ENCODE results near the gene NOC4L. TPM values are rescaled to one million over a fixed set of nuclear protein-coding genes. Genes with fewer than 3 reads are reported as not detected.
A peak's percentile ranks its signal among the peaks of the same experiment; 100 is the strongest.

NOC4L gene
- total and polyA plus RNA-seq, 7 donors, result 7.9 to 36.7 (median 25.7) TPM

- Histone ChIP-seq H3K27ac (no peak overlapping the region), H3K9me3 (no peaks in the 10 kb centered on the region), H3K4me1 (peaks cover 3% of the 10 kb centered on the region), H3K36me3 (ENCODE audit: insufficient read depth in 1 of 2, low read depth in 1 of 2) (peaks cover 5 to 51% of the 10 kb centered on the region in 2 donors), H3K27me3 (ENCODE audit: insufficient read depth in 3 of 3, low read length in 2 of 3) (no peaks in the 10 kb centered on the region), H3K4me3 (no peak overlapping the region)
- ATAC-seq, result peak in 1 of 4 donors; percentile 18
- 76 to 80% (median 77%) methylated on average over 13 of the region's 13 CpGs for WGBS, 3 donors
- TF ChIP-seq, protein P1, sequence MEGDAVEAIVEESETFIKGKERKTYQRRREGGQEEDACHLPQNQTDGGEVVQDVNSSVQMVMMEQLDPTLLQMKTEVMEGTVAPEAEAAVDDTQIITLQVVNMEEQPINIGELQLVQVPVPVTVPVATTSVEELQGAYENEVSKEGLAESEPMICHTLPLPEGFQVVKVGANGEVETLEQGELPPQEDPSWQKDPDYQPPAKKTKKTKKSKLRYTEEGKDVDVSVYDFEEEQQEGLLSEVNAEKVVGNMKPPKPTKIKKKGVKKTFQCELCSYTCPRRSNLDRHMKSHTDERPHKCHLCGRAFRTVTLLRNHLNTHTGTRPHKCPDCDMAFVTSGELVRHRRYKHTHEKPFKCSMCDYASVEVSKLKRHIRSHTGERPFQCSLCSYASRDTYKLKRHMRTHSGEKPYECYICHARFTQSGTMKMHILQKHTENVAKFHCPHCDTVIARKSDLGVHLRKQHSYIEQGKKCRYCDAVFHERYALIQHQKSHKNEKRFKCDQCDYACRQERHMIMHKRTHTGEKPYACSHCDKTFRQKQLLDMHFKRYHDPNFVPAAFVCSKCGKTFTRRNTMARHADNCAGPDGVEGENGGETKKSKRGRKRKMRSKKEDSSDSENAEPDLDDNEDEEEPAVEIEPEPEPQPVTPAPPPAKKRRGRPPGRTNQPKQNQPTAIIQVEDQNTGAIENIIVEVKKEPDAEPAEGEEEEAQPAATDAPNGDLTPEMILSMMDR (IDR thresholded peaks at IDR 0.05), result no peak
- no peak for DNase-seq
- intact Hi-C loops (cut with DNase I), result no loop called here
Observed at GRCh38 chr12:132137483-132138125, 6.7 kb upstream of the NOC4L start.

- ATAC-seq, result no peak
- peak in 1 of 2 donors; percentile 22 for DNase-seq
- Histone ChIP-seq H3K36me3 (ENCODE audit: insufficient read depth in 1 of 2, low read depth in 1 of 2) (peaks cover 5 to 51% of the 10 kb centered on the region in 2 donors), H3K27me3 (ENCODE audit: insufficient read depth in 3 of 3, low read length in 2 of 3) (no peaks in the 10 kb centered on the region), H3K4me1 (peaks cover 11% of the 10 kb centered on the region), H3K9me3 (no peaks in the 10 kb centered on the region), H3K27ac (no peak overlapping the region), H3K4me3 (no peak overlapping the region)
- 92 to 94% (median 93%) methylated on average over 34 of the region's 34 CpGs for WGBS, 3 donors
- TF ChIP-seq, protein P1 (IDR thresholded peaks at IDR 0.05), result no peak
- intact Hi-C loops (cut with DNase I), result no loop called here
Observed at GRCh38 chr12:132138941-132139871, 5.1 kb upstream of the NOC4L start.

GRCh38 chr12:132139912-132140311 is 4.3 kb upstream of the NOC4L start:
- intact Hi-C loops (cut with DNase I), result no loop called here

DNA sequence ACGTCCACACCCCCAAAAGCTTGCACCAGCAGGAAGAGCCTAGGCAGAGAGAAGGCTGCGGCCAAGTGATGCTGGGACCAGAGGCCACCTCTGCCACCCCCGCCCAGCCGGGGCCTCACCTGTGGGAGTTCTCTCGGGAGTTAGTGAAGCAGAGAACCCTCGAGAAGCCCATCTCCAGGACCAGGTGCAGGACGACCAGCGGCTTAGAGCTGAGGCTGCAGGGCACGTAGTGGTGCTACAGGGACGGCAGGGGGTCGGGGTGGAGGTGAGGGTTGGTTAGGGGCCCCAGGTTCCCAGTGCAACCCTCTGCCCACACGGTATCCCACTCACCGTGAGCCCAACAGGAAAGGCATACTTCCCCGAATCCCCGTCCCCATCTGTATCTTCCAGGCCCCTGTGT is 3.8 kb upstream of the NOC4L start:
- Histone ChIP-seq H3K4me3 (no peak overlapping the region), H3K27ac (no peak overlapping the region), H3K9me3 (no peaks in the 10 kb centered on the region), H3K4me1 (peaks cover 17% of the 10 kb centered on the region), H3K27me3 (ENCODE audit: insufficient read depth in 3 of 3, low read length in 2 of 3) (no peaks in the 10 kb centered on the region), H3K36me3 (ENCODE audit: insufficient read depth in 1 of 2, low read depth in 1 of 2) (peaks cover 5 to 54% of the 10 kb centered on the region in 2 donors)
- WGBS, 3 donors, result 86 to 92% (median 90%) methylated on average over 14 to 15 of the region's 15 CpGs
- ATAC-seq, result no peak
- intact Hi-C loops (cut with DNase I), result no loop called here
- TF ChIP-seq, protein P1 (IDR thresholded peaks at IDR 0.05), result no peak
- peak in 1 of 2 donors; percentile 49 for DNase-seq

More at GRCh38 chr12:132139912-132140311, 4.3 kb upstream of the NOC4L start:
- DNase-seq (no peak), ATAC-seq (no peak)
- TF ChIP-seq, protein P1 (IDR thresholded peaks at IDR 0.05), result no peak
- Histone ChIP-seq H3K9me3 (no peaks in the 10 kb centered on the region), H3K4me3 (no peak overlapping the region), H3K27ac (no peak overlapping the region), H3K27me3 (ENCODE audit: insufficient read depth in 3 of 3, low read length in 2 of 3) (no peaks in the 10 kb centered on the region), H3K4me1 (peaks cover 12% of the 10 kb centered on the region), H3K36me3 (ENCODE audit: insufficient read depth in 1 of 2, low read depth in 1 of 2) (peaks cover 5 to 51% of the 10 kb centered on the region in 2 donors)
- WGBS, 3 donors, result 92 to 96% (median 96%) methylated on average over 24 to 27 of the region's 27 CpGs
